B cell (primary cell): ENCODE measurements around the gene TTC27. TPM values are rescaled to one million over a fixed set of nuclear protein-coding genes. Genes with fewer than 3 reads are reported as not detected.

Experiments
- ATAC-seq: fragments of 200-7000 bp; cut with Tn5 transposase; one replicate; pipeline ENCODE4 v1.10.0; 2021; ENCODE audit warnings: low read depth, mild to moderate bottlenecking, moderate number of reproducible peaks, moderate library complexity
- CTCF ChIA-PET: fragments of 350-600 bp; sonication (Branson Sonifier 250); formaldehyde crosslinking; loops from one replicate; lab custom pipeline; 2021; ENCODE audit warnings: antibody characterized with exemption, inconsistent platforms; lab: Charles Lee
- POLR2A ChIA-PET: fragments of 350-600 bp; sonication (Branson Sonifier 250); formaldehyde crosslinking; loops from one replicate; lab custom pipeline; 2021; ENCODE audit warnings: antibody characterized with exemption; lab: Charles Lee
- DNase-seq: peaks from one replicate; pipeline ENCODE4 v3.0.0; 2013
- H2AFZ ChIP-seq: 2 replicates; pipeline ENCODE4 v1.6.1; 2012; ENCODE audit warnings: mild to moderate bottlenecking, low read depth, low read length; ENCODE audit not compliant: insufficient read depth, poor library complexity, severe bottlenecking
- H3K27ac ChIP-seq, 2 donors: 1 replicate in 1 of 2; 2 replicates in 1 of 2; pipeline ENCODE4 v1.5.1; 2012 to 2013; ENCODE audit warnings: low read length in 2 of 2, mild to moderate bottlenecking in 2 of 2, moderate library complexity in 1 of 2
- H3K27me3 ChIP-seq, 4 experiments: fragments of 200-600 bp in 1 of 4; sonication (generic) in 1 of 4; replicated peaks in 1 of 4; 1 replicate in 2 of 4; 2 replicates in 2 of 4; pipeline versions ENCODE4 v1.6.1 to v1.7.0; 2013 to 2016; ENCODE audit warnings: low read length in 3 of 4, mild to moderate bottlenecking in 2 of 4, mixed read lengths in 1 of 4, moderate library complexity in 1 of 4; ENCODE audit not compliant: insufficient read depth in 4 of 4, control insufficient read depth in 3 of 4; ENCODE audit errors: control extremely low read depth in 1 of 4
- H3K36me3 ChIP-seq, 2 experiments: replicated peaks in 1 of 2; 1 replicate in 1 of 2; 2 replicates in 1 of 2; pipeline versions ENCODE4 v1.6.1 to v1.7.1; 2013; ENCODE audit warnings: low read length in 1 of 2; ENCODE audit not compliant: insufficient read depth in 2 of 2, control insufficient read depth in 1 of 2; ENCODE audit errors: control extremely low read depth in 1 of 2, extremely low read depth in 1 of 2
- H3K4me1 ChIP-seq, 2 donors: fragments of 200-600 bp in 1 of 2; sonication (generic) in 1 of 2; 1 replicate in 1 of 2; 2 replicates in 1 of 2; pipeline versions ENCODE4 v1.5.1 to v1.6.1; 2013 to 2017; ENCODE audit warnings: low read length in 2 of 2; ENCODE audit not compliant: control insufficient read depth in 2 of 2, insufficient read depth in 2 of 2
- H3K4me2 ChIP-seq: replicated peaks from 2 replicates; pipeline ENCODE3; 2012; ENCODE audit warnings: mild to moderate bottlenecking, low read depth, low read length; ENCODE audit not compliant: poor library complexity, severe bottlenecking
- H3K4me3 ChIP-seq, 5 experiments: fragments of 200-600 bp in 1 of 5; sonication (generic) in 1 of 5; 1 replicate in 3 of 5; 2 replicates in 2 of 5; pipeline versions ENCODE4 v1.5.1 to v1.7.0; 2011 to 2016; ENCODE audit warnings: low read length in 4 of 5, mild to moderate bottlenecking in 4 of 5, low read depth in 2 of 5, control low read depth in 1 of 5, moderate library complexity in 1 of 5; ENCODE audit not compliant: insufficient read depth in 1 of 5; ENCODE audit errors: control extremely low read depth in 1 of 5, extremely low read depth in 1 of 5
- H3K79me2 ChIP-seq: fragments of 200-600 bp; sonication (generic); one replicate; pipeline ENCODE4 v1.6.0; 2016; ENCODE audit warnings: low read length; ENCODE audit not compliant: control insufficient read depth, insufficient read depth
- H3K9ac ChIP-seq: fragments of 200-600 bp; sonication (generic); 2 replicates; pipeline ENCODE4 v1.6.1; 2017; ENCODE audit warnings: mild to moderate bottlenecking, low read length, moderate library complexity
- H3K9me3 ChIP-seq, 3 donors: one replicate each; pipeline versions ENCODE4 v1.6.1 to v1.7.1; 2013; ENCODE audit warnings: low read length in 2 of 3; ENCODE audit not compliant: control insufficient read depth in 2 of 3, insufficient read depth in 1 of 3; ENCODE audit errors: control extremely low read depth in 1 of 3
- H4K20me1 ChIP-seq: 2 replicates; pipeline ENCODE4 v1.6.0; 2012; ENCODE audit warnings: mild to moderate bottlenecking, low read length; ENCODE audit not compliant: insufficient read depth, control insufficient read depth, poor library complexity, severe bottlenecking
- H3K27ac Mint-ChIP-seq: one replicate; pipeline ENCODE4 v1.8.0; 2021; ENCODE audit warnings: mixed read lengths
- H3K27me3 Mint-ChIP-seq: one replicate; pipeline ENCODE4 v1.8.0; 2021; ENCODE audit warnings: mixed read lengths
- H3K4me1 Mint-ChIP-seq: one replicate; pipeline ENCODE4 v1.8.0; 2021; ENCODE audit warnings: mixed read lengths
- H3K4me3 Mint-ChIP-seq: one replicate; pipeline ENCODE4 v1.8.0; 2021; ENCODE audit warnings: mixed read lengths
- H3K9me3 Mint-ChIP-seq: one replicate; pipeline ENCODE4 v1.8.0; 2022; ENCODE audit warnings: mixed read lengths; ENCODE audit not compliant: insufficient read depth
- CTCF ChIP-seq: fragments of 200-600 bp; IDR thresholded peaks from one replicate; pipeline ENCODE4 v1.8.0; 2022; ENCODE audit warnings: antibody characterized with exemption, mild to moderate bottlenecking
- EZH2 ChIP-seq: IDR thresholded peaks from 2 replicates; pipeline ENCODE4 v1.6.1; 2012; ENCODE audit warnings: borderline replicate concordance, low read depth, mild to moderate bottlenecking, moderate library complexity, low read length; ENCODE audit not compliant: insufficient read depth, poor library complexity, severe bottlenecking
- WGBS: methylation state at CpG from one replicate; pipeline ENCODE4 v1.1.5; 2013; ENCODE audit warnings: missing lambda C conversion rate; ENCODE audit not compliant: insufficient coverage; 5-methylcytosine and 5-hydroxymethylcytosine counted together
- intact Hi-C: fragments of 100-400 bp; cut with micrococcal nuclease; formaldehyde crosslinking; loops from one replicate; pipeline ENCODE4 v1.10.0; 2022
- polyA plus RNA-seq: library from polyadenylated mRNA; depleted of rRNA; stranded (reverse); fragments of >200 nt; gene quantifications from 2 replicates; pipeline ENCODE4 v1.2.3, GENCODE V29; 2012
- total RNA-seq, 2 donors: library from RNA; stranded (reverse); fragments of 120-200 nt in 1 of 2; gene quantifications; 1 replicate in 1 of 2; 2 replicates in 1 of 2; pipeline versions ENCODE4 v1.2.3 to v1.2.4, GENCODE V29; 2013 to 2022

TTC27 gene
- total and polyA plus RNA-seq, 2 donors (not counting 1 experiment from before 2014, with no cell fraction given), result 22.7 to 28.5 TPM

- no peak overlapping the region for H3K9ac ChIP-seq
- Mint-ChIP-seq H3K4me1 (peaks cover 5% of the 10 kb centered on the region), H3K4me3 (no peak overlapping the region), H3K9me3 (no peaks in the 10 kb centered on the region), H3K27ac (no peak overlapping the region), H3K27me3 (no peaks in the 10 kb centered on the region)
- H3K79me2 ChIP-seq, result no peaks in the 10 kb centered on the region
- intact Hi-C loops, result no loop called here
- no peaks in the 10 kb centered on the region for H4K20me1 ChIP-seq
- no peak overlapping the region for H2AFZ ChIP-seq
- no peaks in the 10 kb centered on the region for H3K9me3 ChIP-seq
- CTCF ChIA-PET, result interaction anchor here (0.6 kb wide), 1 partner anchor 38 kb away, joined by 3 read pairs; no protein-coding TSS in a partner anchor
- DNase-seq (no peak), ATAC-seq (no peak)
- H3K36me3 ChIP-seq, result peaks cover 0 to 9% of the 10 kb centered on the region in 2 experiments
- H3K4me3 ChIP-seq, result no peak overlapping the region
- H3K4me2 ChIP-seq, result no peak overlapping the region
- no CpG with 5 or more reads among the region's 1 CpG for WGBS
- POLR2A ChIA-PET, result no interaction called here
- no peak overlapping the region for H3K27ac ChIP-seq
- H3K4me1 ChIP-seq, result no peaks in the 10 kb centered on the region
- H3K27me3 ChIP-seq, result no peaks in the 10 kb centered on the region
- TF ChIP-seq EZH2 (no peak), CTCF (no peak)
Observed at GRCh38 chr2:32719933-32720716, 92.3 kb downstream of the TTC27 start.

- no peak overlapping the region for H3K4me2 ChIP-seq
- ATAC-seq, result no peak
- DNase-seq, result no peak
- intact Hi-C loops, result no loop called here
- H3K36me3 ChIP-seq, result peaks cover 1 to 9% of the 10 kb centered on the region in 2 experiments
- H3K4me1 ChIP-seq, result no peaks in the 10 kb centered on the region
- no peaks in the 10 kb centered on the region for H3K27me3 ChIP-seq
- Mint-ChIP-seq H3K27ac (no peak overlapping the region), H3K4me3 (no peak overlapping the region), H3K9me3 (no peaks in the 10 kb centered on the region), H3K4me1 (peaks cover 2% of the 10 kb centered on the region), H3K27me3 (no peaks in the 10 kb centered on the region)
- no peak overlapping the region for H3K4me3 ChIP-seq
- H2AFZ ChIP-seq, result no peak overlapping the region
- no peak overlapping the region for H3K27ac ChIP-seq
- no peaks in the 10 kb centered on the region for H4K20me1 ChIP-seq
- no CpG with 5 or more reads among the region's 4 CpGs for WGBS
- no peak for TF ChIP-seq EZH2
- no peaks in the 10 kb centered on the region for H3K9me3 ChIP-seq
- H3K79me2 ChIP-seq, result no peaks in the 10 kb centered on the region
- ChIA-PET POLR2A (no interaction called here), CTCF (no interaction called here)
- H3K9ac ChIP-seq, result no peak overlapping the region
Observed at GRCh38 chr2:32720771-32721170, 92.9 kb downstream of the TTC27 start.
